ENCODE results near the gene VILL. TPM values are rescaled to one million over a fixed set of nuclear protein-coding genes. Genes with fewer than 3 reads are reported as not detected.
A peak's percentile ranks its signal among the peaks of the same experiment; 100 is the strongest.

VILL gene
- total RNA-seq, 1 donor from 2014 or later = 6.1 TPM

GRCh38 chr3:37989821-37990480, 635 bp upstream of the VILL start:
- DNase-seq (ENCODE audit: low read depth) = no peak
- TF ChIP-seq CTCF (conservative IDR thresholded peaks at IDR 0.05; ENCODE audit: low read depth, low read length) = no peak
- H3K4me3 ChIP-seq (ENCODE audit: low read depth, low read length) = no peak overlapping the region

DNA sequence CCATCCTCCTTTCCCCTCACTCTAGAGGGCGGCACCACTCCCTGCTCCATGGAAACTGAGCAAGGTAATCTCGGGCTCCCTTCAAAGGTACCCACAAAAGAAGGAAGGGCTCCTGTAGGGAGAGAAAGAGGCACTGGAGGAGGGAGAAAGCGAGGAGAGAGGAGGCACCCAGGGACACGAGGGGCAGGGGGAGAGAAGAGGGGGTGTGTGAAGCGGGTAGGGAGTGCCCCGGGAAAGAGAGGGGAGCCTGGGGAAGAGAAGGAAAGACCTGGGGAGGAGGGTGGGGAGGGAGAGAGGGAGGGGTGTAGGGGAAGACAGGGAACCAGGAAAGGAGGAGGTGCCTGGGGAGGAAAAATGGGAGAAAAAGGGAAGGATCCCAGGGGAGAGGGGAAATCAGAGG, 523 bp downstream of the VILL start:
- H3K4me3 ChIP-seq (ENCODE audit: low read depth, low read length) = no peak overlapping the region
- no peak for DNase-seq (ENCODE audit: low read depth)
- no peak for TF ChIP-seq CTCF (conservative IDR thresholded peaks at IDR 0.05; ENCODE audit: low read depth, low read length)

DNA sequence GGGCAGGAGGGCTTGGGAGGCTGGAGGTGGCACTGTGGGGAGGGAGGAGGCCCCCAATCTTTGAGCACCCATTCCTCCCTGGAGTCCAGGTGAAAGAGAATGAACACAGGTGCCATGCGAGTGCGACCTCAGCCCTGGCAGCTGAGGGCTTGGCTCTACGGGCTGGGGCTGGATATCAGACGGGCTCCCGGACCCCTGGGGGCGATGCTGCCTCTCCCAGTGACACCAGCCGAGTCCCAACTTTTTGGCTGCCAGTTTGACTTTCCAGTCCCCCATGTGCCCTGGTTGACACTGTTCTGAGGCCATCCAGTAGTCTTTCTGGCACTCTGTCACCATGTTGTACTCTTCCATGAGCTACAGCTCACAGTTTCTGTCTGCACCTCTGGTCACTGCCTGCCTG, 1.2 kb downstream of the VILL start:
- TF ChIP-seq CTCF (conservative IDR thresholded peaks at IDR 0.05; ENCODE audit: low read depth, low read length) = no peak

DNA sequence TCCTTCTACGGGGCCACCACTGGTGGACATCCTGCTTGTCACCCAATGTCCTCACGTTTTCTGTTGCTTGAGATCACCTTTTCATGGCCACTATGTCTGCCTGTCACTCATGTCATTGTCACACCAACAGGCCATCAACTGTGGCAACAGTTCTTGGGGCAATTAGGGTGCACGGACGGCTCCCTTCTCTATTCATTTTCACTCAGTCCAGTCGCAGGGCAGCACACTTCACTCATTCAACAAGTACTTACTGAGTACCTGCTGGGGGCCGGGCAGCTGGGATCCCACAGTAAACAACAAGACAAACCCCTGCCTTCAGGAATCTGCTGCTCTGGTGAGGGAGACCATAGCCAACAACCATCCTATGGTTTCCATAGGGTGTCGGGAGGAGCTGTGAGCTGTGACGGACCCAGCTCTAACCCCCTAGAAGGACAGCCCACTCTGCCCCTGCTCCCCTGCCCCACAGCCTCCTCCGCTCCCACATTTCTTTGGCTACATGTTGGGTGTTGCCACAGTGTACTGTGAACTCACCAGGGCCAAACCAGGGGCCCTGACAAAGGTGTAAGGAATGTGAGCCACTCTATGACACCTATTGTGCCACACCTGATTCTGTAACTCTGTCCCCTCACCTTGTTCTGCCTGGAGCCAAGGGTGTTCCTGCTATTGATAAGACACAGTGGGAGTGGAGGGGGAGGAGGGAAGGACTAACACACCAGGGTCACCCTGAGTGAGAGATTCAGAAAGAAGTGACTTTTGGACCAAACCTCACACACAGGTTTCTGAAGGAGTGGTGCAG, 1.9 kb downstream of the VILL start:
- DNase-seq (ENCODE audit: low read depth) = no peak
- no peak for TF ChIP-seq CTCF (conservative IDR thresholded peaks at IDR 0.05; ENCODE audit: low read depth, low read length)
- H3K4me3 ChIP-seq (ENCODE audit: low read depth, low read length) = no peak overlapping the region

More for the DNA sequence above, 1.2 kb downstream of the VILL start:
- no peak overlapping the region for H3K4me3 ChIP-seq (ENCODE audit: low read depth, low read length)
- no peak for DNase-seq (ENCODE audit: low read depth)

GRCh38 chr3:37993067-37993455, 2.5 kb downstream of the VILL start:
- no peak overlapping the region for H3K4me3 ChIP-seq (ENCODE audit: low read depth, low read length)
- TF ChIP-seq CTCF (conservative IDR thresholded peaks at IDR 0.05; ENCODE audit: low read depth, low read length) = no peak
- no peak for DNase-seq (ENCODE audit: low read depth)

DNA sequence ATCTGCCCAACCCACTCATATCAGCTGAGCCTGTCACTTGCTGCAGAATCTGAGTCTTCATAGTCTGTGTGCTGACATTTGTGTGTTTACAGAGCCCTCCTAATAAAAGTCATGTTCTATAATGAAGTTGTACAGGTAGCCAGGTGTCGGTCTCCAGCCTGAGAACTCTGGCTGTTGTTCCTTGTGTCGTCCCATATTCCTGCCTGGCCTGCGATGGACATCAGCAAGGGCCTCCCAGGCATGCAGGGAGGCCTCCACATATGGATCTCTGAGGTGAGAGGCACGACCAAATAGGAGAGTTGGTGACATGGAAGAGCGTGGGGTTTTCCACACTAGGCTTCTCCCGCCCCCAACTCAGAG, 2.9 kb downstream of the VILL start:
- TF ChIP-seq CTCF (conservative IDR thresholded peaks at IDR 0.05; ENCODE audit: low read depth, low read length) = no peak
- no peak for DNase-seq (ENCODE audit: low read depth)
- H3K4me3 ChIP-seq (ENCODE audit: low read depth, low read length) = peak overlapping the region; percentile 60
